MG63 (cell line): ENCODE measurements around the gene EPB41L1. TPM values are rescaled to one million over a fixed set of nuclear protein-coding genes. Genes with fewer than 3 reads are reported as not detected.
A peak's percentile ranks its signal among the peaks of the same experiment; 100 is the strongest.
"Not testable (repeated sequence)": the region's sequence is repeated elsewhere in the genome, so short reads cannot be mapped to it uniquely, and the experiment has no call there.

ENCODE experiments used
- DNase-seq: peaks from one replicate; pipeline ENCODE4 v3.0.0-alpha.2; 2020
- H3K27me3 ChIP-seq: fragments of 250-450 bp; sonication (Bioruptor Pico); 2 replicates; pipeline ENCODE4 v1.5.1; 2020; ENCODE audit warnings: mild to moderate bottlenecking, moderate library complexity
- H3K36me3 ChIP-seq: fragments of 250-450 bp; sonication (Bioruptor Pico); 2 replicates; pipeline ENCODE4 v1.5.1; 2020; ENCODE audit warnings: mild to moderate bottlenecking, moderate library complexity
- H3K4me3 ChIP-seq: fragments of 250-450 bp; sonication (Bioruptor Pico); 2 replicates; pipeline ENCODE4 v1.5.1; 2020; ENCODE audit warnings: mild to moderate bottlenecking, moderate library complexity
- H3K9me3 ChIP-seq: fragments of 250-450 bp; sonication (Bioruptor Pico); 2 replicates; pipeline ENCODE4 v1.5.1; 2020; ENCODE audit warnings: mild to moderate bottlenecking, moderate library complexity
- total RNA-seq: library from RNA; depleted of rRNA; stranded (reverse); fragments of >200 nt; shearing (Covaris generic); gene quantifications from 2 replicates; pipeline ENCODE4 v1.2.3, GENCODE V29; 2014; ENCODE audit warnings: low replicate concordance

EPB41L1 gene
- total RNA-seq, 1 experiment from 2014 or later, result 11.7 TPM

DNA sequence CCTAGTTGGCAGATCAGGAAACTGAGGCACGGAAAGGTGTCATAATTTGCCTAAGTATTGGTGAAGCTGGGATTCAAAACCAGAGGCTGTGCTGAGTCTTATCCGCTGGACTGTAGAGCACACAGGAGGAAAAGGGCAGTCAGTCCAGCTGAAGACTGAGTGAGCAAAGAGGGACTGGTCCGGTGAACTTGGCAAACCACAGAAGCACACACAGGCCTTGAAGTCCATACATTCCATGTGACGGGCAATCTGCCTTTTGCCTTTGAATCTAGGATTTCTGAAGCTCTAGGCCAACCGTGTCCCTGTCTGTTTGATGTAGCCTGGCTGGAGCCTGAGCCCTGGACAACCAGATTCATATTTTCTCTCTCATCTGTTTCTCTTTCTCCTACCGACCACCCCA, 34.3 kb upstream of the EPB41L1 start:
- Histone ChIP-seq H3K27me3 (no peaks in the 10 kb centered on the region), H3K4me3 (no peak overlapping the region), H3K9me3 (no peaks in the 10 kb centered on the region), H3K36me3 (no peaks in the 10 kb centered on the region)
- DNase-seq, result no peak

DNA sequence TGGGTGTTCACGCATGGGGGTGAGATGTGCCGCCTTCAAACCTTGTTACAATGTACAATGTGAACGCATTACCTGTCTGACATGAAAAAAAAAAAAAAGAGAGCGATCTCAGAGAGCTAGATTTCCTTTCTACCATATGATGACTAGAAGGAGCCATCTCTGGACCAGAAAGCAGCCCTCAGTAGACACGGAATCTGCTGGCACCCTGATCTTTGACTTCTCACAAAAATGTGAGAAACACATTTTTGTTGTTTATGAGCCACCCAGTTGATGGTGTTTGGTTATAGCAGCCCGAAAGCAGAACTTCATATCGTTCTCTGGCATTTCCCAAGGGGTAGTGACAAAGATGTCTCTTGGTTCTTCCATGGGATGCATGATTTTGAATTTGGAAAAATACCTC, 33.5 kb upstream of the EPB41L1 start:
- Histone ChIP-seq H3K4me3 (no peak overlapping the region), H3K27me3 (no peaks in the 10 kb centered on the region), H3K9me3 (no peaks in the 10 kb centered on the region), H3K36me3 (no peaks in the 10 kb centered on the region)
- no peak for DNase-seq

DNA sequence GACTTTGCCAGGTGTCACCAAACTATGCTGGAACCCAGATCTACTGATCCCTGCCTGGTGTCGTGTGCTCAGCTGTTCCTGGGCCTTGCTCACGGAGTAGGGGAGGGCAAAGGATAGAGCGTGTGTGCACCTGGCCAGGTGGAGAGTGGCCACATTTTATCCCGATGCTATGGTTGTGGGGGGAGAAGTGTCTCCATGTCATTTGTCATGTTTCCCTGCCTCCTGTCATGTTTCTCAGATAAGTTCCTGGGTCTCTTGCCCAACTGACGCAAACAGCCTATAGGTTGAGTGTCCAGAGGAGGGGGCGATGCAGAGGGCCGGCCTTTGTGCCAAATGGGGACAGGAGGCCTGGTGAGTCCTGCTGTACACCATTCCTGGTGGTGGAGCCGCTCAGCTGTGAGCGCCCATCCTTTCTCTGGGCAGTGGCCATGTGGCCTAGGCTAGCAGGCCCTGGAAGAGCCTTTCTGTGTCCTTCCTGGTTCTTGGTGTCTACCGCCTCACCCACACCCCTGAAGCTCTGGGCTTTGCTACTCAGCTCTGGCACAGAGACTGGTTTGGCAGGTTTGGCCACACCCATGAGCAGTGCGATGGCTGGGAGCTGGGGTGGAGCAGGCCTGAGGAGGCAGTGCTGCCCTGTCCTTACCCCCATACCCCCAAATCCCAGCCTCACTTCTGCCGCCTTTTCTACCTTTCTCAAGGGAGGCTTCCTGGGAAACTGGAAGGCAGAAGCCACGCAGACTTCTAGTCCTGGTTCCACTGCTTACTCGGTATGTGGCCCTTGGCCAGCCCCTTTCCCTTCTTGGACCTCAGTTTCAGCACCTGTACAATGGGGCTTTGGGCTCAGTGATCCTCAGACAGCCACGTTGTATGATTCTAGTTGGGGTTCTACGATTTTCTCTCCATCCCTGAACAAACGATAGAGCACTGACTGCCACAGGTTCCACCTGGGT, 32.3 kb upstream of the EPB41L1 start:
- no peak for DNase-seq
- Histone ChIP-seq H3K36me3 (no peaks in the 10 kb centered on the region), H3K9me3 (no peaks in the 10 kb centered on the region), H3K27me3 (no peaks in the 10 kb centered on the region), H3K4me3 (no peak overlapping the region)

DNA sequence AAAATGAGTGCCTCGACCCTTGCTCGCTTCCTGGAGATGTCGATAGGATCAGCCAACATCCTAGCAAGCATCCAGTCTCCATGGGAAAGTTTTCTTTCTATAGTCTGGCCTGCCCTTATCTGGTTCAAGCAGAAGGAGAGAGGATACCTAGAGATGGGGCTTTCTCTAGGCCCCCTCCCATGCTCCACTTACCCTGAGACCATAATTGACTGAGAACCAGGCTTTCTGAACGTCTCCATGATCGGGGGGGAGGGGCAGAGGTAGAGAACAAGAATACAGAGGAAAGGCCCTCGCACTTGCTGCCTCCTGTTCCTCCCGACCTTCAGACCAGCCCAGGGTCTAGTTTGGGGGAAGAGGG, 31.6 kb upstream of the EPB41L1 start:
- Histone ChIP-seq H3K4me3 (no peak overlapping the region), H3K27me3 (no peaks in the 10 kb centered on the region), H3K36me3 (no peaks in the 10 kb centered on the region), H3K9me3 (no peaks in the 10 kb centered on the region)
- DNase-seq, result no peak

DNA sequence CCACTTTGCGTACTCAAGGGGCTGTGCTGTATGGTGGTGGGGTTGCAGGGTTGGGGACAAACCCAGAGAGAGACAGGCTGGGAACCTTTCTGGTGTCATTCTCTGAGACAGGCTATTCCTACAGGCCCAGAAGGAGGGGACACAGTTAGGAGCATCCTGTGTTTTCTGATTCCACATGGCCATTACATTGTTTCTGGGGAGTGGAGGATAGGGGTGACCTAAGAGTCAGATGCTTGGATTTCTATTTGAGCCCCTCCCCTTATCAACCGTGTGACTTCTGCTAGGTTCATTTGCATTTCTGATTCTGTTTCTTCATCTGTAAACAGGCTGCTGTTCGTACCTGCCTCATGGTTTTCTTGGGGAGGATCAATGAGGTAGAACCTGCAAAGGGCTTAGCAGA, 29.4 kb upstream of the EPB41L1 start:
- H3K27me3 ChIP-seq, result no peaks in the 10 kb centered on the region
- no peaks in the 10 kb centered on the region for H3K36me3 ChIP-seq
- H3K4me3 ChIP-seq, result no peak overlapping the region
- H3K9me3 ChIP-seq, result no peaks in the 10 kb centered on the region
- no peak for DNase-seq

DNA sequence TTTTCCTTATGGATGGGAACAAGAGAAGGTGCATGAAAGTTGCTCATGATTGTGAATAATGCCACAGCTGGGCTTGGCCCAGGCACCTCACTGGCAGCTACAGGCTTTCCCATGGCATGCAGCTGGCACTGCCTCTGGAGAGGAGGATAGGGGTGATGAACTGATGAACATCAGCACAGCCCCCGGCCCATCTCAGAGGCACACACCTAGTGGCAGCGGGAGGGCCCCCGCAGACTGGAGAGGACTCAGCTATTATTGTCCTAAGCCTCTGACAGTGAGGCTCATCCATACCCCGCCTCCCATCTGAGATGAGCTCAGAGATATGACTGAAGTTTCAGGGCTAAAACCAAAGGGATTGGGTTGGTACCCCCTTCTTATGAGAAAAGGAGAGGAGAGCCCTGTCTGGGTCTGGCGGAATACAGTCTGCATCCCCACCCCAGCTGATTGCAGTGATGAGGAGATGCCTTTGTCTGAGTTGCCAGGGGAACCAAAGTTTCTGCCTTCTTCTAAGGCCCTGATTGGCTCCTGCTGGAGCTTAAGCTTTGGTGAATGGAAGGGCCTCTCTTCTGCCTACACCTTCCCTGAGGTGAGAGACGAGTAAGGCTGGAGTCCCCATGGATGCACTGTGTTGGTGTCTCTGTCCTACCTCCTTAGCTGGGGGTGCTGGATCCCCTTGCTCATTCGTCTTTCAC, 27.6 kb upstream of the EPB41L1 start:
- H3K9me3 ChIP-seq, result no peaks in the 10 kb centered on the region
- H3K36me3 ChIP-seq, result no peaks in the 10 kb centered on the region
- H3K4me3 ChIP-seq, result no peak overlapping the region
- DNase-seq, result no peak
- H3K27me3 ChIP-seq, result no peaks in the 10 kb centered on the region

DNA sequence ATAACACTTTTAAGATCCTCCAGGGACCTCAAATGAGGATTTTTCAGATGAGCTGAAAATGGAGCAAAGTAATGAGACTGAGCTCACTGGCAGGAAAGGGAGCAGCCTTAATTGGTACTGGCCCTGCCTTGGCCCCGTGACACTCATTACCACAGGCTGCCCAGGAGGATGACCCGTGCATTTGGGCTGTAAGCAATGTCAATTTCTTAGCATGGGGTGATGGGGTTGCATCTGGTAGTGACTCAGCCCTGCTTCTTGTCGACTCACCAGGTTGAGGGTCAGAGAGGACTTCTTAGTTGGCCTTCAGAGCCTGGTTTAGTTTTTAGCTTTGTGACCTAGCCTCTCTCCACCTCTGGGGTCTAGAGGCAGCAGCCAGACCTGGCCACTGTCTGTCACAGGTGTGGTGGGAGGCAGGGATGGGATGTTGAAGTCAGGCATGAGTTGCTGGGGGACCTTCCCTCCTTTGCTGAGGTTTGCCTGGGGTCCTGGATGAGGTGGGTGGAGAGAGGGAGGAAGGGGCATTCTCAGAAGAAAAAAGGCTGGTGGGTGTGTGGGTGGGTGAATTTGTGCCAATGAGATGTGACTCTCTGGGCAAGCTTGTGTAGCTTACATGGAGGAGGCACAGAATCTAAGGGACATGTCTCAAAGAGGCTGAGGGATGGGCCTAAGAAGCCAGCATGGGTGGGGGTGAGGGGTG, 25.9 kb upstream of the EPB41L1 start:
- DNase-seq, result peak; percentile 94
- H3K36me3 ChIP-seq, result no peaks in the 10 kb centered on the region
- no peaks in the 10 kb centered on the region for H3K27me3 ChIP-seq
- H3K4me3 ChIP-seq, result no peak overlapping the region
- no peaks in the 10 kb centered on the region for H3K9me3 ChIP-seq

DNA sequence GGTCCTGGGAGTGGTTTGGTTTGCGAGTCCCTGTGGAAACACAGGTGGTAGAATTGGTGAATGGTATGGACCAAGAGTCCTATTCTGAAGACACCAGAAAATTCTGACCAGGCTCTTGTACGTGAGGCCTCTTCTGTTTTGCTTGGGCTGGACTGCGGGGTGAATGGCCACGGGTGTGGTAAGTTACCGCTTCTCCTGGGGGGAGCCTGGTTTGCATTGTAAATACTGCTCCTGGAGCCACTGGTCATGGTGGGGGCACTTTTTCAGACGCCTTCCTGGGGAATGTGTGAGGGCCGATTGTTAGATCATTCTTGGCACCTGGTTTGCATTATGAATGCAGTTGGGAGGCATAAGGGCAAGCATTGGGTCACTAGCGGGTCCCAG, 25.4 kb upstream of the EPB41L1 start:
- DNase-seq, result peak; percentile 19
- no peaks in the 10 kb centered on the region for H3K27me3 ChIP-seq
- no peaks in the 10 kb centered on the region for H3K9me3 ChIP-seq
- no peaks in the 10 kb centered on the region for H3K36me3 ChIP-seq
- H3K4me3 ChIP-seq, result no peak overlapping the region

DNA sequence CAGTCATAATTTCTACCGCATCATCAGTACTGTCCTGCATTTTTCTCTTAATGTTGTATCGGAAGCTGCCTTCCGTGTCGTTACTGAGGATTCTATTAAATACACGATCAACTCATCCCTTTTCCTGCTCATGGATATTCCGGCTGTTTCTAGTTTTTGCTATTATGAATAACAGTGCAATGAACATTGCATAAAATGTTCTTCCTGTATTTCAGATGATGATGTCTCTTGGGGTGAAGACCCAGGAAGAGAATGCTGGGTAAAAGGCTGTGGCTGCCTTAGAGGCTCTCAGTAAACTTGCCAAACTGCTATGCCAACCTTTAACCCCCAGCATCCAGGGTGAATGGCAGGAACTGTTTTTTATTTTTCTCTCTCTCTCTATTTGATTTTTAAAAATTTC, 24.1 kb upstream of the EPB41L1 start:
- Histone ChIP-seq H3K4me3 (no peak overlapping the region), H3K9me3 (no peaks in the 10 kb centered on the region), H3K27me3 (no peaks in the 10 kb centered on the region), H3K36me3 (no peaks in the 10 kb centered on the region)
- no peak for DNase-seq

DNA sequence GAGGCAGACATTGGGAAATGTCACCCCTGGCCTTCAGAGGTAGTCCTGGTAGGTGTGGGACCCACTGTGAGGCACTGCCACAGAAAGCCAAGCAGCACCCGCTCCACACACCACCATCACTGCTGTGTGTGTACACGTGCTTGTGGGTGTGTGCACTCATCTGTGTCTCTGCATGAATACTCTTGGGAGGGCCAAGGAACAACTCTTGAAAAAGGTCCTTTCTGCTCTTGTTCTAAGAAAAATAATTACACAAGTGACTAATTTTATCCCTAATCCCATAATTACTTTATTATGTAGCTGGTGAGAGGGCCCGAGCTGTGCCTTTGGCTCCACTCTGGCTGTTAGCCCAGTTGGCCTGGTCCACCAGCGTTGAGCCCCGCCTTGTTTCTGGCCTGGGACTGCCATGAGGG, 21.7 kb upstream of the EPB41L1 start:
- Histone ChIP-seq H3K9me3 (no peaks in the 10 kb centered on the region), H3K36me3 (no peaks in the 10 kb centered on the region), H3K4me3 (no peak overlapping the region), H3K27me3 (no peaks in the 10 kb centered on the region)
- DNase-seq, result peak; percentile 45

DNA sequence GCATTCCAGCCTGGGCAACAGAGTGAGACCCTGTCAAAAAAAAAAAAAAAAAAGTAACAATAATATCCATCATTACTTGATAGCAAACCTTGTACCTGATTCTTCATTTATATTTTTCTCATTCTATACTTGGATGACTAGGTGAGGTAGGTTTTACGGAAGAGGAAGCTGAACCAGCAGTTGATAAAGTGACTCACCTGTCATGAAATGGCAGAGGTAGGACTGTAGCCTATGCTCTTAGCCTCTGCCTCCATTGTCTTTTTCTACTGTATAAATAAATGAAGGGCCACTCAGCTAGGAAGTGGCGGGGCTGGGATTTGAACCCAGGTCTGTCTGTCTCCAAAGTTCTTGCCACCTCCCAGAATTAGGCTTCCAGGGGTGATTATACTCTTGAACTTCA, 20.7 kb upstream of the EPB41L1 start:
- Histone ChIP-seq H3K9me3 (no peaks in the 10 kb centered on the region), H3K27me3 (no peaks in the 10 kb centered on the region), H3K36me3 (no peaks in the 10 kb centered on the region), H3K4me3 (no peak overlapping the region)
- DNase-seq, result no peak

DNA sequence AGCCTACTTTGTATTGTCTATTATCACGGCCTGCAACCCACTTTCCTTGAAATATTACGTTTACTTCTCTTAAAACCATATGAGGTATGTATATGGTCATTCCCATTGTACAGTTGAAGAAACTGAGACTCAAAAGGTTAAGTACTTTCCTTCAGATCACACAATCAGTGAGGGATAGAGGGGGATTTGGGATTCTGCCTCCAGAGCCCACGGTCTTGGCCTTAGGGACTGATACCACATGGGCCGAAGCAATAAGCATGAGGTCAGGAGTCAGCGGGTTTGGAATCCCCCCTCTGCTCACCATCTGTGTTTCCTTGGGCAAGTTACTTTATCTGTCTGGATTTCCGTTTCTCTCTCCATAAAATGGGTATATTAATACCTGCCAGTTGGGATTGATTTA, 19.4 kb upstream of the EPB41L1 start:
- no peaks in the 10 kb centered on the region for H3K9me3 ChIP-seq
- no peaks in the 10 kb centered on the region for H3K36me3 ChIP-seq
- no peak overlapping the region for H3K4me3 ChIP-seq
- no peak for DNase-seq
- H3K27me3 ChIP-seq, result no peaks in the 10 kb centered on the region

DNA sequence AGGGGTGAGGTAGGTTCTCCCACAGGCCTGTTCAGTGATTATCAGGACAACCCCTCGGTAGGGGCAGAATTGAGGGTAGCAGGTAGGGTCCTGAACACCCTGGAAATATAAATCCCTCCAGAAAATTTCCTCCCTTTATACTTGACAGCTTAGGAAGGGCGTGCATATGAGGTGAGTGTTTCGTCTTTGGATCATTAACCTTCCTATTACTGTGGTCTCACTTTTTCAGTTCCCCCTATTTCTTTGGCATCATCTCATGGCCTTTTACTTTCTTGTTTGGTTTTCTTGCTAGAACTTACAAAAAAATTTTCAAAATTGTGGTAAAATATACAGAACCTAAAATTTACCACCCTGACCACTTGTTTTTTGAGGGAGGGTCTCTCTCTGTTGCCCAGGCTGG, 18.7 kb upstream of the EPB41L1 start:
- DNase-seq, result no peak
- Histone ChIP-seq H3K4me3 (no peak overlapping the region), H3K9me3 (no peaks in the 10 kb centered on the region), H3K27me3 (no peaks in the 10 kb centered on the region), H3K36me3 (no peaks in the 10 kb centered on the region)

DNA sequence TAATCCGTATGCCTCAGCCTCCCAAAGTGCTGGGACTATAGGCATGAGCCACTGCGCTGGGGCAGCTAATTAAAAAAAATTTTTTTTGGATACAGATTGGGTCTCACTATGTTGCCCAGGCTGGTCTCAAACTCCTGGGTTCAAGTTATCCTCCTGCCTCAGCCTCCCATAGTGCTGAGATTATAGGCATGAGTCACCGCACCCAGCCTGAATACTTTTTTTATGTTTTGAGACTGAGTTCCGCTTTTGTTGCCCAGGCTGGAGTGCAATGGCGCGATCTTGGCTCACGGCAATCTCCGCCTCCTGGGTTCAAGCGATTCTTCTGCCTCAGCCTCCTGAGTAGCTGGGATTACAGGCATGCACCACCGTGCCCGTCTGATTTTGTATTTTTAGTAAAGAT, 17.2 kb upstream of the EPB41L1 start:
- H3K9me3 ChIP-seq, H3K36me3 ChIP-seq, H3K4me3 ChIP-seq, DNase-seq, H3K27me3 ChIP-seq: not testable (repeated sequence)

DNA sequence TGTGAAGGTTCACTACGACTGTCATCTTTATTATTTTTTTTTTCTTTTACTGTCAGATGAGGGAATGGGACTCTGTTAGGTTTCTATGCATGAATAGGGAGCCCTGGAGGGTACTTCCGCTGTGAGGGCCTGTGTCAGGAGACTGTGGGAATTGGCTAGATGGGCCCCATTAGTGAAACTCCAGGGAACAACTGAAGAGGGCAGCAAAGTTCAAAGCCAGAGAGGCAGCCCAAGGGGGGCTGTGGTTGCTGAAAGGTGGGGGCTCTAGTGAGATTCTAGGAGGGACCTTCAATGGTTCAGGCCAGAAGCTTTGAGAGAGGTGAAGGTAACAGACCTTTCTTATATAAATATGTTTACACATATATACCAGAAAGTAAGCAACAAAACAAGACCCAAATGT, 13.2 kb upstream of the EPB41L1 start:
- no peak overlapping the region for H3K4me3 ChIP-seq
- no peaks in the 10 kb centered on the region for H3K36me3 ChIP-seq
- DNase-seq, result no peak
- H3K9me3 ChIP-seq, result no peaks in the 10 kb centered on the region
- H3K27me3 ChIP-seq, result no peaks in the 10 kb centered on the region

DNA sequence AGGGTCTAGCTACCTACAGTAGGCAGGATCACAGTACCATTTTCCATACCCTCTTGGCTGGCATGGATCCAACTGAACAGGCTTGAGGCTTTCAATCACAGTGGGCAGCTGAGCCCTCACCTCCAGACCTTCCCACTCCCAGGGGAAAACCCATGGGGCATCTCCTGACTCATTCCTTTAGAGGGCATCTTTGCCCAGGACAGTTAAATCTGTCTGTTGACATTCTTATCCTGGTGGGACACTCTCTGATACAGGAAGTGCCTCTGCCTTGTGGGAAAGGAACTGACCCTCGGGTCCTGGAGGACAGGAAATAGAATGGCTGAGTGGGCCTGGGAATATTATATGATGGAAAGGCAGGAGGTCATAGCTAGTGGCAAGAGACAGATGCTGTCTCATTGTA, 10.2 kb upstream of the EPB41L1 start:
- Histone ChIP-seq H3K9me3 (no peaks in the 10 kb centered on the region), H3K27me3 (no peaks in the 10 kb centered on the region), H3K4me3 (no peak overlapping the region), H3K36me3 (no peaks in the 10 kb centered on the region)
- DNase-seq, result no peak

DNA sequence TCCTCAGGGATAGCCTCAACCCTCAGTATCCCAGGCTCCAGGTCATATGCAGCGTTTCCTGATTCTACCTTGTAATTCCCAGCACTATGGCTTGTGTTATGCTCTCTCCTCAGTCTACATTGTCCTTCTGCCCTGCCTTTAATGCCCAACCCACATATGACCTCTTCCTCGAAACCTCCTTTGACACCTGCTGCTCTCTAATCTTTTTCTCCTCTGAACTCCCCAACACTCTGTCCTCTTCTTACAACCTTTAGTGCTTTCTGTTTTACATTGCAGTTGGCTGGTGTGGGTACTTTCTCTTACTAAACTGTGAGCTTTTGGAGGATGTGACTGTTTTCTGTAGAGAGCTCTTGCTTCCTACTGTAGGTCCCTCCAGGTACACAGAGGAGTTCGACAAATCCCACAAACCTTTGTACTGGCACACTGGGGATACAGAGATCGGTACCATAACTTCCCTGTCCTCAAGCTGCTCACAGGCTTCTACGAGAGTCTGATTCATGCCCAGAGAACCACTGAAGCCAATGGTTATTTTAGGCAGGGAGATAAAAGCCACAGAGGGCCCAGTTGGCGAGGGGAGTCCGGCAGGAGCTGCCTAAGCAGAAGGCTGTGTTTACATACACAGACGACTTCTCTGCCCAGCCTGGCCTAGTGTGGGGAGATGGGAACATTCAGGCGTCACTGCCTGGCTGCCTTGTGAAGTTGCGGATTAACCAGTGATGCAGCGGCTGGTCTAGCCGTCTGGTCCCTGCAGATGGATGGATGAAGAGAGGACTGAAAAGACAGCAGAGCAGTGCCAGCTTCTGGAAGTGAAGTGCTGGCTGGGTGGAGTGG, 8.4 kb upstream of the EPB41L1 start:
- H3K9me3 ChIP-seq, result no peaks in the 10 kb centered on the region
- no peak for DNase-seq

More for the DNA sequence above, 8.4 kb upstream of the EPB41L1 start:
- Histone ChIP-seq H3K27me3 (no peaks in the 10 kb centered on the region), H3K4me3 (no peak overlapping the region), H3K36me3 (no peaks in the 10 kb centered on the region)
